Nephron progenitor cell (in vitro differentiated cells): ENCODE measurements around the gene EEFSEC.
A peak's percentile ranks its signal among the peaks of the same experiment; 100 is the strongest.

ENCODE experiments used
- DNase-seq: peaks from one replicate; pipeline ENCODE4 v3.0.0; 2021
- H3K27ac Mint-ChIP-seq: 2 replicates; pipeline ENCODE4 v1.8.0; 2021; ENCODE audit warnings: mild to moderate bottlenecking, moderate library complexity, mixed read lengths
- H3K27me3 Mint-ChIP-seq: 2 replicates; pipeline ENCODE4 v1.8.0; 2021; ENCODE audit warnings: mild to moderate bottlenecking, low read depth, mixed read lengths; ENCODE audit not compliant: poor library complexity
- H3K36me3 Mint-ChIP-seq: 2 replicates; pipeline ENCODE4 v1.8.0; 2021; ENCODE audit warnings: low read depth, mixed read lengths
- H3K4me1 Mint-ChIP-seq: 2 replicates; pipeline ENCODE4 v1.8.0; 2021; ENCODE audit warnings: mixed read lengths
- H3K4me3 Mint-ChIP-seq: 2 replicates; pipeline ENCODE4 v1.8.0; 2021; ENCODE audit warnings: mild to moderate bottlenecking, moderate library complexity, mixed read lengths
- H3K9me3 Mint-ChIP-seq: 2 replicates; pipeline ENCODE4 v1.8.0; 2021; ENCODE audit warnings: mild to moderate bottlenecking, moderate library complexity, mixed read lengths
- CTCF ChIP-seq: fragments of 200-600 bp; sonication (generic); IDR thresholded peaks from 2 replicates; pipeline ENCODE4 v1.5.0; 2021; ENCODE audit warnings: antibody characterized with exemption

EEFSEC gene

GRCh38 chr3:128432971-128433836 lies 279.9 kb downstream of the EEFSEC start:
- Mint-ChIP-seq H3K27me3 (peaks cover 77% of the 10 kb centered on the region), H3K4me3 (peak overlapping the region; percentile 60), H3K9me3 (no peaks in the 10 kb centered on the region), H3K4me1 (peaks cover 27% of the 10 kb centered on the region), H3K27ac (no peak overlapping the region), H3K36me3 (no peaks in the 10 kb centered on the region)
- TF ChIP-seq CTCF, result no peak
- peak; percentile 62 for DNase-seq

DNA sequence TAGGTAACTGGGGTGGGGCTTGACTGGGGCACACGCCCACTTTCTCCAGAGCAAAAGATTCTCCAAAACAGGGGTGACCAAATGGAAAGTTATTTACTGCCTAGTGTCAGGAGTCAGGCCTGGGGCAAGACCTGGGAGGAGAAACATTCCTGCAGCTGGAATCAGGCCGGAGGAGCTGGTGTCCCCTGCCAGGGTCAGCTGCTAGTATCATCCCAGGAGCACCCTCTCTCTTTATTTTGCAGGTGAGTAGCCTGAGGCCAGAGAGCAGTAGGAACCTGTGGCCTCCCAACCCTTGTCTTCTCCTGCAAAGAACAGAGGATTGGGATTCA lies 280.5 kb downstream of the EEFSEC start:
- Mint-ChIP-seq H3K4me1 (peaks cover 25% of the 10 kb centered on the region), H3K36me3 (no peaks in the 10 kb centered on the region), H3K4me3 (peak overlapping the region; percentile 28), H3K27me3 (peaks cover 77% of the 10 kb centered on the region), H3K9me3 (no peaks in the 10 kb centered on the region), H3K27ac (no peak overlapping the region)
- no peak for TF ChIP-seq CTCF
- no peak for DNase-seq

- Mint-ChIP-seq H3K27ac (no peak overlapping the region), H3K36me3 (no peaks in the 10 kb centered on the region), H3K4me3 (no peak overlapping the region), H3K9me3 (no peaks in the 10 kb centered on the region), H3K4me1 (peaks cover 25% of the 10 kb centered on the region), H3K27me3 (peaks cover 79% of the 10 kb centered on the region)
- no peak for TF ChIP-seq CTCF
- DNase-seq, result no peak
Measured at GRCh38 chr3:128434524-128434923, 281.2 kb downstream of the EEFSEC start.

DNA sequence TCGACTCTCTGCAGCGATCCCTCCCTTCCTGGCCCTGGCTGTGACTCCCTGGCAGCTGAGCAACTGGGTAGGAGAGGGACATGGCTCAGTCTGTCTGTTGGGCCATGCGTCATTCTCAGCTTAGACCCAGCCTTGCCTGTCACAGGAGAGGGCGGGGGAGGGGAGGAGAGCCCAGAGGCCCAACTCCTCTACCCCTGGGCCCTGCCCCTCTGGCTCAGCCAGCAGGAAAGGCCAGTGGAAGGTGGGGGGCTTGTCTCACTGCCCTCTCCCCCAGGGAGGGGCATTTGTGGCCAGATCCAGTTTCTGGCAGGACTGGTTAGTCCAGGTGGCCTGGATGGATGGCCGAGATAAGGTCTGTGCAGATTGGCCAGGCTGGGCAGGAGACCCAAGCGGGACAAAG lies 281.8 kb downstream of the EEFSEC start:
- no peaks in the 10 kb centered on the region for H3K9me3 Mint-ChIP-seq
- H3K4me3 Mint-ChIP-seq, result no peak overlapping the region
- DNase-seq, result peak; percentile 43
- TF ChIP-seq CTCF, result no peak
- H3K4me1 Mint-ChIP-seq, result peaks cover 25% of the 10 kb centered on the region
- H3K36me3 Mint-ChIP-seq, result no peaks in the 10 kb centered on the region
- peaks cover 79% of the 10 kb centered on the region for H3K27me3 Mint-ChIP-seq
- H3K27ac Mint-ChIP-seq, result no peak overlapping the region

DNA sequence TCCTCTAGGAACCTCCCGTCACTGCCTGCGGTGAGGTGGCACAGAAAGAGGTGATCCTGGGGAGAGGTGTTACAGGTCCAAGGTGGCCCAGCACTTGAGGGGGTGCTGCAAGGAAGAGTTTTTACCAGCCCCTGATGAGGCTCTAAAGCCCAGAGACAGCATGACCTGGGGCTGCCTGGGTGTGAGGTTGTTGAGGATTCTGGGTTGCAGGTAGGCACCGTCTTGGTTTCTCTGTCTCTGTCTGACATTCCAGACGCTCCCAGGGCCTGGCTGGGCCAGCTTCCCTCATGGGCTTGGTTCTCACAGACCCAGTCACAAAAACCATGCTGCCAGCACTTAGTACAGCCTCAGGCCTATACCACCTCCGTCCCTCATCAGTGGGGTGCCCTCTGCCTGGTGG lies 282.3 kb downstream of the EEFSEC start:
- Mint-ChIP-seq H3K9me3 (no peaks in the 10 kb centered on the region), H3K36me3 (no peaks in the 10 kb centered on the region), H3K4me3 (no peak overlapping the region), H3K4me1 (peaks cover 25% of the 10 kb centered on the region), H3K27ac (no peak overlapping the region), H3K27me3 (peaks cover 79% of the 10 kb centered on the region)
- TF ChIP-seq CTCF, result no peak
- no peak for DNase-seq

DNA sequence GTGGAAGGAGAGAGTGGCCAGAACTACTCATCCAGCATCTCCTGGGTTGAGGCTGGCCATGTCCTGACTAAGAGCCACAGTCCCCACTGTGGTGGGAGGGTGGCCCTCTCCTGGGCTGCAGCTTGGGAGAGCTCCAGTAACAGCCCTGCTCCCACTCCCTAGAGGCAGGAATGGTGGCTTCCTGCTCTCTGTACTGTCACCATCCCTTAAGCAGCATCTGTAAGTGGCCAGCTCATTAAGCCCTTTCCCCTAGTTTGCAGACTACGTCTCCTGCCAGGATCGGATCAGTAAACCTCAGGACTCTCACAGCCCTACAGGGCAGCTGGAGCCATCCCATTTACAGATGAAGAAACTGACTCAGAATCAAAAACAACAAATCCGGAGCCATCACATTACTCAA lies 282.9 kb downstream of the EEFSEC start:
- no peak overlapping the region for H3K27ac Mint-ChIP-seq
- H3K9me3 Mint-ChIP-seq, result no peaks in the 10 kb centered on the region
- H3K4me3 Mint-ChIP-seq, result no peak overlapping the region
- no peaks in the 10 kb centered on the region for H3K36me3 Mint-ChIP-seq
- peaks cover 25% of the 10 kb centered on the region for H3K4me1 Mint-ChIP-seq
- no peak for TF ChIP-seq CTCF
- no peak for DNase-seq
- H3K27me3 Mint-ChIP-seq, result peaks cover 79% of the 10 kb centered on the region
